H1 (cell line): ENCODE results near the gene FGD5. TPM values are rescaled to one million over a fixed set of nuclear protein-coding genes. Genes with fewer than 3 reads are reported as not detected.

ENCODE experiments used
- CREB1 ChIP-seq: IDR thresholded peaks from 2 replicates; pipeline ENCODE4 v1.6.1; 2012; ENCODE audit warnings: inconsistent platforms
- MAX ChIP-seq: IDR thresholded peaks from 2 replicates; pipeline ENCODE4 v1.6.1; 2012; ENCODE audit warnings: inconsistent platforms
- RFX5 ChIP-seq: IDR thresholded peaks from 2 replicates; pipeline ENCODE4 v1.6.1; 2011; ENCODE audit warnings: low read depth, low read length, improper control_type of control experiment, borderline replicate concordance
- SAP30 ChIP-seq: fragments of 300-600 bp; sonication (generic); IDR thresholded peaks from 2 replicates; pipeline ENCODE4 v1.7.1; 2012; ENCODE audit warnings: low read length, moderate library complexity, mild to moderate bottlenecking, inconsistent platforms; ENCODE audit not compliant: insufficient read depth, insufficient replicate concordance
- SIN3A ChIP-seq, 2 experiments: IDR thresholded peaks in 1 of 2; conservative IDR thresholded peaks in 1 of 2; 2 replicates each; pipeline ENCODE4 v1.6.1; 2011 to 2012; ENCODE audit warnings: low read length in 2 of 2, improper control_type of control experiment in 1 of 2, low read depth in 1 of 2, mild to moderate bottlenecking in 1 of 2
- SRF ChIP-seq: IDR thresholded peaks from 2 replicates; pipeline ENCODE4 v1.6.1; 2011; ENCODE audit warnings: mild to moderate bottlenecking, low read depth, low read length, moderate library complexity
- TEAD4 ChIP-seq: IDR thresholded peaks from 2 replicates; pipeline ENCODE4 v1.6.1; 2012; ENCODE audit warnings: low read depth, low read length, inconsistent platforms, mixed read lengths
- polyA plus RNA-seq, 7 experiments: library from polyadenylated mRNA; depleted of rRNA in 3 of 7; stranded (reverse) in 5 of 7; unstranded in 2 of 7; fragments of >200 nt in 5 of 7; fragments of 200-250 nt in 2 of 7; gene quantifications; 1 replicate in 5 of 7; 2 replicates in 1 of 7; 4 replicates in 1 of 7; pipeline versions ENCODE4 v1.2.1 to v1.2.3, GENCODE V29; 2011 to 2013; ENCODE audit warnings: missing spikeins in 2 of 7, mixed read lengths in 2 of 7
- total RNA-seq: library from RNA; stranded (reverse); fragmentation: NEBNext Ultra II Directional; extraction: Animal tissue kit (Norgen Biotek cat#: 25700); gene quantifications from 2 replicates; pipeline ENCODE4 v1.2.1, GENCODE V29; 2021
- TF ChIP-seq, protein P1 (sequence below): IDR thresholded peaks from 2 replicates; pipeline ENCODE4 v1.6.1; 2011; ENCODE audit warnings: low read depth, mild to moderate bottlenecking, low read length; ENCODE audit not compliant: insufficient read depth

Gene FGD5
- total and polyA plus RNA-seq, 2 of the 8 experiments (the other 6 are each of a cell fraction or from before 2014, with no cell fraction given) = 4.7 to 14.3 TPM

DNA sequence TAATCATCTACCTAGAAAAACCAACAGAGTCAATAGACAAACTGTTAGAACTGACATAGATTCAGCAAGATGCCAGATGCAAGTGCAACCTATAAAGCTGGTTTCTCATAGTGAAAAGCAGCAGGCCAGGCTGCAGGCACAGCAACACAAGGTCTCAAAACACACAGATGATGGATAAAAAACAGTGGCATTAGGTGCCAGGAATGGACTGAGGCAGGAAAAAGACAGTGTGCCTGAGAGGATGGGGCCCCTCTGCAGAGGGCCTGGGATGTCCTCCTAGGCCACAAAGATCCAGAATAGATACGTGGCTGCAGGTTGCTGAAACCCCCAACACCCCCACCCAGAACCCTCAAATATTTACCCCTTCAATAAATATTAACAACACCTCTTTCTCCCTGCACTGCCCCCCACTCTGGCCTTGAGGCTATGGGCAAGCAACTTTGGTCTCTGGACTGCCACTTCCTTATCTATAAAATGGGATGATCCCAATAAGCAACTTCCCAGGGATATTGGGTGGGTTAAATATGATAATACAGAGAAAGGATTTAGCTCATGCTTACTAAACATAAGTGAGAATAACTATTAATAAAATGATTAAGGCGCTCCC lies 35.2 kb upstream of the FGD5 start (continued):
- TF ChIP-seq MAX (no peak), SRF (no peak), SIN3A (conservative IDR thresholded peaks at IDR 0.05 in 1 of 2, IDR thresholded peaks at IDR 0.05 in 1 of 2; ENCODE audit: low read depth in 1 of 2, low read length in 2 of 2) (no peak), RFX5 (no peak), CREB1 (no peak), SAP30 (no peak), TEAD4 (no peak)
- TF ChIP-seq, protein P1, sequence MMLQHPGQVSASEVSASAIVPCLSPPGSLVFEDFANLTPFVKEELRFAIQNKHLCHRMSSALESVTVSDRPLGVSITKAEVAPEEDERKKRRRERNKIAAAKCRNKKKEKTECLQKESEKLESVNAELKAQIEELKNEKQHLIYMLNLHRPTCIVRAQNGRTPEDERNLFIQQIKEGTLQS = no peak
